NCI-H446 treated with DMSO at 0.1 percent for 48 hours (cell line): ENCODE results near the gene CLECL1.
A peak's percentile ranks its signal among the peaks of the same experiment; 100 is the strongest.
"Not testable (repeated sequence)": the region's sequence is repeated elsewhere in the genome, so short reads cannot be mapped to it uniquely, and the experiment has no call there.

Source experiments
- DNase-seq: peaks from one replicate; lab custom pipeline; 2025; lab: John Stamatoyannopoulos, UW

Gene CLECL1

GRCh38 chr12:9695150-9695549 is 37.7 kb downstream of the CLECL1 start:
- DNase-seq: not testable (repeated sequence)

- DNase-seq: no peak
Observed at GRCh38 chr12:9694241-9694640, 38.7 kb downstream of the CLECL1 start.

- no peak for DNase-seq
Observed at GRCh38 chr12:9692909-9693308, 40.0 kb downstream of the CLECL1 start.

- DNase-seq: no peak
Observed at GRCh38 chr12:9687228-9687627, 45.7 kb downstream of the CLECL1 start.

GRCh38 chr12:9685915-9686314 is 47.0 kb downstream of the CLECL1 start:
- DNase-seq: no peak

- not testable (repeated sequence) for DNase-seq
Observed at GRCh38 chr12:9685366-9685765, 47.5 kb downstream of the CLECL1 start.

GRCh38 chr12:9682949-9683348 is 49.9 kb downstream of the CLECL1 start:
- not testable (repeated sequence) for DNase-seq

GRCh38 chr12:9682508-9682907 is 50.4 kb downstream of the CLECL1 start:
- DNase-seq: not testable (repeated sequence)

GRCh38 chr12:9674226-9674590 is 58.7 kb downstream of the CLECL1 start:
- no peak for DNase-seq

- peak; percentile 34 for DNase-seq
Observed at GRCh38 chr12:9673404-9674225, 59.3 kb downstream of the CLECL1 start.
